Endothelial cell of umbilical vein (primary cell): ENCODE data around the gene MAP1B.

Experiments used
- CTCF ChIP-seq, 2 donors: IDR thresholded peaks; 1 replicate in 1 of 2; 2 replicates in 1 of 2; pipeline ENCODE4 v1.5.1; 2011; ENCODE audit warnings: low read length in 2 of 2, mild to moderate bottlenecking in 2 of 2, moderate library complexity in 2 of 2, control low read depth in 1 of 2, inconsistent platforms in 1 of 2, low read depth in 1 of 2; ENCODE audit not compliant: insufficient read depth in 1 of 2; ENCODE audit errors: extremely low read depth in 1 of 2
- EZH2 ChIP-seq: IDR thresholded peaks from 2 replicates; pipeline ENCODE4 v1.6.1; 2012; ENCODE audit warnings: borderline replicate concordance, low read depth, mild to moderate bottlenecking, moderate library complexity, low read length, inconsistent platforms; ENCODE audit not compliant: severe bottlenecking

DNA sequence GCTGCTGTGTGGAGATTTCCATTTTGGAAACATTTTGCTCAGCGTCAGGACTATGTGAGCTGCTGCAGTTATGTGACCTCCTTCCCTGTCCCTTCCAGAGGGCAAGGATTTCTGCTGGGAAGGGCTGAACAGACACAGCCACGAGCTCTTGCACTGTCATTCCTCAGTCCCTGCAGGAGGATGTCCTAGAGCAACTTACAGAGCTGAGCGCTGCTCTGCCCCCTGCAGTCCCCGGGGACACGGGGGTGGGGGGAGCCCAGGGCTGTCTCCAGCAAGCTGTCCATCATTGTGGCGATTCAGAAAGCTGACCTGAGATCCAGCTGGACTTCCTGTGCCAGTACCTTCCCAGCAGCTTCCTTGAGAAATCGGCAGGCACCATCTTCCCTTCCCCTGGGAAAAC lies 28.0 kb upstream of the MAP1B start:
- no peak for TF ChIP-seq CTCF (IDR thresholded peaks at IDR 0.05; ENCODE audit: extremely low read depth in 1 of 2, insufficient read depth in 1 of 2, low read depth in 1 of 2, low read length in 2 of 2)
- no peak for TF ChIP-seq EZH2
